GM18511 (cell line): ENCODE measurements around the gene GBP1.
"Not testable (repeated sequence)": the region's sequence is repeated elsewhere in the genome, so short reads cannot be mapped to it uniquely, and the experiment has no call there.

Experiments used
- ATAC-seq: cut with Tn5 transposase; IDR thresholded peaks from one replicate; pipeline ENCODE4 v1.9.1; 2021; ENCODE audit warnings: mild to moderate bottlenecking, moderate library complexity; ENCODE audit not compliant: unreplicated experiment

The GBP1 gene

GRCh38 chr1:89065079-89065868, at the start of gene GBP1:
Gene GBP1, minus strand, starts transcription at chr1:89065208. Its CDS starts 1,974 bp downstream, at chr1:89063234.
- ATAC-seq: peak; percentile 72

- no peak for ATAC-seq
Measured at GRCh38 chr1:89114662-89115061, 49.7 kb upstream of the GBP1 start.

- no peak for ATAC-seq
Measured at GRCh38 chr1:89112871-89113613, 48.0 kb upstream of the GBP1 start.

GRCh38 chr1:89104687-89105086, 39.7 kb upstream of the GBP1 start:
- no peak for ATAC-seq

- no peak for ATAC-seq
Measured at GRCh38 chr1:89104147-89104546, 39.1 kb upstream of the GBP1 start.

- ATAC-seq: no peak
Measured at GRCh38 chr1:89102021-89102420, 37.0 kb upstream of the GBP1 start.

- no peak for ATAC-seq
Measured at GRCh38 chr1:89100412-89100811, 35.4 kb upstream of the GBP1 start.

GRCh38 chr1:89098857-89099256, 33.8 kb upstream of the GBP1 start:
- no peak for ATAC-seq

- no peak for ATAC-seq
Measured at GRCh38 chr1:89095737-89096136, 30.7 kb upstream of the GBP1 start.

GRCh38 chr1:89089962-89090361, 25.0 kb upstream of the GBP1 start:
- ATAC-seq: no peak

GRCh38 chr1:89088572-89088971, 23.6 kb upstream of the GBP1 start:
- ATAC-seq: no peak

GRCh38 chr1:89087241-89087640, 22.2 kb upstream of the GBP1 start:
- ATAC-seq: no peak

GRCh38 chr1:89085781-89086180, 20.8 kb upstream of the GBP1 start:
- ATAC-seq: peak; percentile 60

GRCh38 chr1:89081005-89081404, 16.0 kb upstream of the GBP1 start:
- no peak for ATAC-seq

GRCh38 chr1:89080068-89080467, 15.1 kb upstream of the GBP1 start:
- ATAC-seq: not testable (repeated sequence)

GRCh38 chr1:89072466-89073065, 7.6 kb upstream of the GBP1 start:
- ATAC-seq: not testable (repeated sequence)

GRCh38 chr1:89070509-89070908, 5.5 kb upstream of the GBP1 start:
- no peak for ATAC-seq

- ATAC-seq: no peak
Measured at GRCh38 chr1:89069951-89070350, 4.9 kb upstream of the GBP1 start.

- ATAC-seq: no peak
Measured at GRCh38 chr1:89068291-89068690, 3.3 kb upstream of the GBP1 start.

GRCh38 chr1:89064632-89065031, 376 bp downstream of the GBP1 start:
- peak; percentile 59 for ATAC-seq

GRCh38 chr1:89063094-89063493, 1.9 kb downstream of the GBP1 start:
- ATAC-seq: no peak

- no peak for ATAC-seq
Measured at GRCh38 chr1:89060091-89060490, 4.9 kb downstream of the GBP1 start.
